HFF-Myc (cell line): ENCODE data around the gene AMBRA1.
"Not testable (repeated sequence)": the region's sequence is repeated elsewhere in the genome, so short reads cannot be mapped to it uniquely, and the experiment has no call there.

Source experiments
- DNase-seq: peaks from one replicate; pipeline ENCODE4 v3.0.0-alpha.2; 2011; ENCODE audit warnings: low read depth; ENCODE audit errors: extremely low read depth
- H3K4me3 ChIP-seq: replicated peaks from 2 replicates; pipeline ENCODE4 v1.5.1; 2011; ENCODE audit warnings: low read depth, mild to moderate bottlenecking, control low read depth, low read length
- TF ChIP-seq, protein P1 (sequence below): IDR thresholded peaks from 2 replicates; pipeline ENCODE4 v1.5.1; 2012; ENCODE audit warnings: mild to moderate bottlenecking, low read depth, low read length, control low read depth; ENCODE audit errors: missing control alignments

Gene AMBRA1

GRCh38 chr11:46372086-46372485 is 221.7 kb downstream of the AMBRA1 start:
- TF ChIP-seq, protein P1, sequence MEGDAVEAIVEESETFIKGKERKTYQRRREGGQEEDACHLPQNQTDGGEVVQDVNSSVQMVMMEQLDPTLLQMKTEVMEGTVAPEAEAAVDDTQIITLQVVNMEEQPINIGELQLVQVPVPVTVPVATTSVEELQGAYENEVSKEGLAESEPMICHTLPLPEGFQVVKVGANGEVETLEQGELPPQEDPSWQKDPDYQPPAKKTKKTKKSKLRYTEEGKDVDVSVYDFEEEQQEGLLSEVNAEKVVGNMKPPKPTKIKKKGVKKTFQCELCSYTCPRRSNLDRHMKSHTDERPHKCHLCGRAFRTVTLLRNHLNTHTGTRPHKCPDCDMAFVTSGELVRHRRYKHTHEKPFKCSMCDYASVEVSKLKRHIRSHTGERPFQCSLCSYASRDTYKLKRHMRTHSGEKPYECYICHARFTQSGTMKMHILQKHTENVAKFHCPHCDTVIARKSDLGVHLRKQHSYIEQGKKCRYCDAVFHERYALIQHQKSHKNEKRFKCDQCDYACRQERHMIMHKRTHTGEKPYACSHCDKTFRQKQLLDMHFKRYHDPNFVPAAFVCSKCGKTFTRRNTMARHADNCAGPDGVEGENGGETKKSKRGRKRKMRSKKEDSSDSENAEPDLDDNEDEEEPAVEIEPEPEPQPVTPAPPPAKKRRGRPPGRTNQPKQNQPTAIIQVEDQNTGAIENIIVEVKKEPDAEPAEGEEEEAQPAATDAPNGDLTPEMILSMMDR, result no peak
- DNase-seq, result no peak
- no peak overlapping the region for H3K4me3 ChIP-seq

- not testable (repeated sequence) for DNase-seq, H3K4me3 ChIP-seq
Observed at GRCh38 chr11:46371262-46371661, 222.6 kb downstream of the AMBRA1 start.

DNA sequence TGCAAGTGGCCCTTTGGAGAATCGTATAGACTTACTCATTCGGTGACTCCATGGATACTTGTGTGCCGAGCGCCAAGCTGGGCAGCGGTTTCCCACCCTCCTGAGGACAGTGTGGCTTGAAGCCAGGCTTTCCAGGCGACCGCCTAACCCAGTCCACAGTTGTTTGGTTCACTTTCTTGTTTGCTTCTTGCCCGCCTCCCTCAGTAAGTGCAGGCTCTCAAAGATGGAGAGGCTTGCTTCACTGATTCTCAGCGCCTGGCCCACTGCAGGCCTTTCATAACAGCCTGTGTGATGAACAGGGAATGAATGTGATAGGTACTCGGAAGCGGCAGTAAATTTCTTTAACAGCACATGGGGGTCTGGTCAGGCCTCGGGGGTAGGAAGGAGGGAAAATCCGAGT is 223.6 kb downstream of the AMBRA1 start:
- TF ChIP-seq, protein P1, result no peak
- no peak overlapping the region for H3K4me3 ChIP-seq
- no peak for DNase-seq

DNA sequence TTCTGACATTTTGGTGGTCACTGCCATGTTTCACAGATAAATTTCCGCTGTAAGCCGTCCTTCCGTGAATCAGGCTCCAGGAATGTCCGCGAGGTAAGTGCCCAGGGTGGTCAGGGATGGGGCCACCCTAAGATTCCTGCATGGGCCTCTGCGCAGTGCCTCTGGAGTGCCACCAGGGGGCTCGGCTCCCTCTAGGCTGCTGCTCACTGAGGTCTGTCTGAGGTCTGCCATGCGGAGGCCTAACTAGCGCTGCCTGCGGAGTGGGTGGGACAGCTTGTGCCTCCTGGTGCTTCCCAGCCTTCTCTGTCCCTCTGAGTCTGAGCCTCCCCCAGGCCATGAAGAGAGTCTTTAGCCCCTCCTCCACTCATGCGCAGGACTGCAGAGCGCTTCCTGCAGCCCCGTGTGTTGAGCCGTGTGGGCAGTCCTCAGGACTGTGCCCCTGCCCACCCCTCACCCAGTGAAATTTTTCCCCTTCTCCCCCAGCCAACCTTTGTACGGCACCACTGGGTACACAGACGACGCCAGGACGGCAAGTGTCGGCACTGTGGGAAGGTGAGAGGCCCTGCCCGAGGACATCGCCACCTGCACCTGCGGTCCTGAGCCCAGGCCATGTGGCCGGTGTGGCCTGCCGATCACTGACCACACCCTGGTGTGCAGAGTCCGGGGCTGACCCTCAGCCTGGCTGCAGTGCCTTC is 224.2 kb downstream of the AMBRA1 start:
- H3K4me3 ChIP-seq, result no peak overlapping the region
- no peak for DNase-seq
- TF ChIP-seq, protein P1, result peak; percentile 96

DNA sequence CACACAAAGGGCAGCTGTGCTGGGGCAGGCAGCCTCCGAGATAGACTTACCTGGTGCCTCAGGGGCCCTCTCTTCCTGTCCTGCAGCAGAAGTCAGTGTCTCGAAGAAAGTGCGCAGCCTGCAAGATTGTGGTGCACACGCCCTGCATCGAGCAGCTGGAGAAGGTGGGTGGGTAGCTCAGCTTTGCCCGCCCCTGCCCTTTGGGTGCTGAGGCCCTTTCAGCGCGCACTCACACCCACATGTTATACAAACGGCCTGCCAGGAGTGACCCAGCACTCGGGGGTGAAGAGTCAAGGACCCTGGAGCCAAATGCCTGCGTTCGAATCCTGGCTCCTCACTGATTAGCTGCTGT is 225.9 kb downstream of the AMBRA1 start:
- DNase-seq, result no peak
- TF ChIP-seq, protein P1, result no peak
- H3K4me3 ChIP-seq, result no peak overlapping the region

DNA sequence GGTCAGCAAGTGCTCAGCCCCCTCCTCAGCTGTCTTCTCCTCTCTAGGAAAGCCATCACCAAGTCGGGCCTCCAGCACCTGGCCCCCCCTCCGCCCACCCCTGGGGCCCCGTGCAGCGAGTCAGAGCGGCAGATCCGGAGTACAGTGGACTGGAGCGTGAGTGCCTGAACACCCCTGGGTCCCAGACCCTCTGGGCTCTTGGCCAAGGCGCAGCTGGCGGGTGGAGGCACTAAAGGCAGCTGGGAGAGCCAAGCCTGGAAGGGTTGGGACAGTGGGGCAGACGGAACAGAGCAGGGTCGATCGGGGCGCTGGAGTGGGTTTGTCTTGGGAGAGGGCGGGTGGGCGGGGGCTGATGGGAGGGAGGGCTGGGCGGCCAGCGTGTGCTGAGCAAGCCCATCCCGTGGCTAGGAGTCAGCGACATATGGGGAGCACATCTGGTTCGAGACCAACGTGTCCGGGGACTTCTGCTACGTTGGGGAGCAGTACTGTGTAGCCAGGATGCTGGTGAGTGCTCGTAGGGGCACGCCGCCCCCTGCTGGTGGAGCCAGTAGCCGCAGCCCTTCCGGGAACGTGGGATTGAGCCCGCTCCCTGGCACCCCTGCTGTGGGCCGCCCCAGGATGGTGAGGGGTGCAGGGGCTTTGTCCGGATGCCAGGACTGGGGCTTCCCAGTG is 226.4 kb downstream of the AMBRA1 start:
- DNase-seq, result no peak
- no peak overlapping the region for H3K4me3 ChIP-seq
- TF ChIP-seq, protein P1, result peak; percentile 83

DNA sequence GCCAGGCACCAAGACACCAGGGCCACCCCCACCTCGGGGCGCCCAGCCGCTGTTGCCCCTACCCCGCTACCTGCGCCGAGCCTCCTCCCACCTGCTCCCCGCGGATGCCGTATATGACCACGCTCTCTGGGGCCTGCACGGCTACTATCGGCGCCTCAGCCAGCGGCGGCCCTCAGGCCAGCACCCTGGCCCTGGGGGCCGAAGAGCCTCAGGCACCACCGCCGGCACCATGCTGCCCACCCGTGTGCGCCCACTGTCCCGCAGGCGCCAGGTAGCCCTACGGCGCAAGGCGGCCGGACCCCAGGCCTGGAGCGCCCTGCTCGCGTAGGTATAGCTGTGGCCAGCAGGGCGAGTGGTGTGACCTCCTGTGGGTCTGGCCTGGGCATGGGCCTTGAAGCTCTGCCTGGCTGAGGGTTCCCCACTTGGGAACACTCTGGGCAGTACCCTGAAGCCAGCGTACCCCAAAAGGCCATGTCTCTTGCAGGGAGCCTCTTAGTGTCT is 227.1 kb downstream of the AMBRA1 start:
- TF ChIP-seq, protein P1, result no peak
- DNase-seq, result no peak
- no peak overlapping the region for H3K4me3 ChIP-seq
